Breast epithelium (tissue), 3 donors: Measurements from ENCODE around the gene GRIP2.

Experiments
- POLR2A ChIP-seq: fragments of 450-650 bp; IDR thresholded peaks from one replicate; pipeline ENCODE4 v1.6.1; 2016; ENCODE audit warnings: antibody characterized with exemption, mild to moderate bottlenecking, moderate library complexity
- TF ChIP-seq, protein P1 (sequence below), 3 donors: fragments of 450-650 bp; IDR thresholded peaks; one replicate each; pipeline ENCODE4 v1.5.1; 2016 to 2017; ENCODE audit warnings: antibody characterized with exemption in 3 of 3, mild to moderate bottlenecking in 3 of 3, moderate library complexity in 3 of 3

DNA sequence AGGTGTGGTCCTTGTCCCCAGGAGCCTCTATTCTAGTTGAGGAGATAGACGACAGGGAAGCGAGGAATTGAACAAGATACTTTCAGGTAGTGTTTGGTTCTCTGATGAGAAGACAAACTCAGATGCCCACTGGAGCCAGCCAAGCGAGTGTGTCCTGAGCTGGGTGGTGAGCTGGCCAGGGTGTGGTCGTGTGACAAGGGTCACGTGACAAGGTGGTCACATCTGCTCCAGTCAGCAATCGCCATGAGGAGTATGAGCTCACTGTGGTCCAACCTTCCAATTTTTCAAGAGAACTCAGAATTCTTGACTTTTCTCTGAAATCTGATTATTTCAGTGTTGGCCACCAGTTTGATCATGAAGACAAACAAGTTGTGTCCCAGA is 98.2 kb downstream of the GRIP2 start:
- TF ChIP-seq, protein P1, sequence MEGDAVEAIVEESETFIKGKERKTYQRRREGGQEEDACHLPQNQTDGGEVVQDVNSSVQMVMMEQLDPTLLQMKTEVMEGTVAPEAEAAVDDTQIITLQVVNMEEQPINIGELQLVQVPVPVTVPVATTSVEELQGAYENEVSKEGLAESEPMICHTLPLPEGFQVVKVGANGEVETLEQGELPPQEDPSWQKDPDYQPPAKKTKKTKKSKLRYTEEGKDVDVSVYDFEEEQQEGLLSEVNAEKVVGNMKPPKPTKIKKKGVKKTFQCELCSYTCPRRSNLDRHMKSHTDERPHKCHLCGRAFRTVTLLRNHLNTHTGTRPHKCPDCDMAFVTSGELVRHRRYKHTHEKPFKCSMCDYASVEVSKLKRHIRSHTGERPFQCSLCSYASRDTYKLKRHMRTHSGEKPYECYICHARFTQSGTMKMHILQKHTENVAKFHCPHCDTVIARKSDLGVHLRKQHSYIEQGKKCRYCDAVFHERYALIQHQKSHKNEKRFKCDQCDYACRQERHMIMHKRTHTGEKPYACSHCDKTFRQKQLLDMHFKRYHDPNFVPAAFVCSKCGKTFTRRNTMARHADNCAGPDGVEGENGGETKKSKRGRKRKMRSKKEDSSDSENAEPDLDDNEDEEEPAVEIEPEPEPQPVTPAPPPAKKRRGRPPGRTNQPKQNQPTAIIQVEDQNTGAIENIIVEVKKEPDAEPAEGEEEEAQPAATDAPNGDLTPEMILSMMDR (IDR thresholded peaks at IDR 0.05): no peak
- TF ChIP-seq POLR2A: no peak
